HFFc6 (cell line): ENCODE measurements around the gene PTPRD. TPM values are rescaled to one million over a fixed set of nuclear protein-coding genes. Genes with fewer than 3 reads are reported as not detected.

ENCODE experiments used
- DNase-seq: peaks from one replicate; pipeline ENCODE4 v3.0.0-alpha.2; 2018
- H3K27ac Mint-ChIP-seq: 2 replicates; pipeline ENCODE4 v1.8.0; 2020; ENCODE audit warnings: mild to moderate bottlenecking, mixed read lengths
- H3K27me3 Mint-ChIP-seq: 2 replicates; pipeline ENCODE4 v1.8.0; 2021; ENCODE audit warnings: mild to moderate bottlenecking, moderate library complexity, mixed read lengths; ENCODE audit not compliant: insufficient read depth
- H3K36me3 Mint-ChIP-seq: 2 replicates; pipeline ENCODE4 v1.8.0; 2021; ENCODE audit warnings: low read depth, mixed read lengths
- H3K4me1 Mint-ChIP-seq: 2 replicates; pipeline ENCODE4 v1.8.0; 2020; ENCODE audit warnings: low read depth, mixed read lengths
- H3K4me3 Mint-ChIP-seq: 2 replicates; pipeline ENCODE4 v1.8.0; 2020; ENCODE audit warnings: mild to moderate bottlenecking, moderate library complexity, mixed read lengths
- H3K9me3 Mint-ChIP-seq: 2 replicates; pipeline ENCODE4 v1.8.0; 2020; ENCODE audit warnings: mild to moderate bottlenecking, mixed read lengths
- total RNA-seq, 6 experiments: library from RNA; stranded (reverse); fragmentation: NEBNext Ultra II Directional; extraction: Animal tissue kit (Norgen Biotek cat#: 25700); gene quantifications; 2 replicates in 1 of 6; 3 replicates in 5 of 6; pipeline ENCODE4 v1.2.3, GENCODE V29; 2021
- TF ChIP-seq, protein P1 (sequence below): fragments of 200-600 bp; sonication (generic); IDR thresholded peaks from 2 replicates; pipeline ENCODE4 v1.5.0; 2021; ENCODE audit warnings: antibody characterized with exemption, mild to moderate bottlenecking

PTPRD gene
- total RNA-seq, 6 experiments from 2014 or later: not detected

DNA sequence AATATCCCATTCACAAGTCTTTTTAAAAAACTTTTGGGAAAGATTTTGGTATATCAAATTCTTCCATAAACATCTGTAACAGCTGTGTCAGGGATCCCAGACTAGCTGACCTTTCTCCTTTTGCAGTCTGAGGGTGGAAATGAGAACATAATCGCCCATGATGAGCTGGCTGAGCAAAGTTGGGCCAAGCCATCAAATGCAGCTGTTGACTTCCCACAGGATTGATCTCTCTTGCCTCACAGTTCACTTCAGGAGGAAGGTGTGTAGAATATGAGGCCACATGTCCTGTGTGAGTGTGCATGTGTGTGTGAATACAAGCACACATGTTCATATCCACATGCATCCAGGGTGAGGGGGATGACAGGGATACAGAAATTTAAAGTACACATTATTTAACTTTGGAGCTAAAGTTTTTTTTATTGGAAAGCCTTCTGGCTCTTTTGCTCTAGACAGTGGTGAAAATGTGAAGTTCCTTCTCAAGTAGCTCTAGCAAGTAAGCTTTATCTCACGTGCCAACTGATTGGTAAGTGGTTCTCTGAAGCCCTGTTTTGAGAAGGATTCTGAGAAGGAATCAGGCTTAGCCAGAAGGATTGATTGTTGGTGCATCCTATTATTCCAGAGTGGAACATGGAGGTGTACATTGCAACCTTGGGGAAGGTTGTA is 2344.5 kb downstream of the PTPRD start:
- no peak overlapping the region for H3K27ac Mint-ChIP-seq
- no peaks in the 10 kb centered on the region for H3K36me3 Mint-ChIP-seq
- TF ChIP-seq, protein P1, sequence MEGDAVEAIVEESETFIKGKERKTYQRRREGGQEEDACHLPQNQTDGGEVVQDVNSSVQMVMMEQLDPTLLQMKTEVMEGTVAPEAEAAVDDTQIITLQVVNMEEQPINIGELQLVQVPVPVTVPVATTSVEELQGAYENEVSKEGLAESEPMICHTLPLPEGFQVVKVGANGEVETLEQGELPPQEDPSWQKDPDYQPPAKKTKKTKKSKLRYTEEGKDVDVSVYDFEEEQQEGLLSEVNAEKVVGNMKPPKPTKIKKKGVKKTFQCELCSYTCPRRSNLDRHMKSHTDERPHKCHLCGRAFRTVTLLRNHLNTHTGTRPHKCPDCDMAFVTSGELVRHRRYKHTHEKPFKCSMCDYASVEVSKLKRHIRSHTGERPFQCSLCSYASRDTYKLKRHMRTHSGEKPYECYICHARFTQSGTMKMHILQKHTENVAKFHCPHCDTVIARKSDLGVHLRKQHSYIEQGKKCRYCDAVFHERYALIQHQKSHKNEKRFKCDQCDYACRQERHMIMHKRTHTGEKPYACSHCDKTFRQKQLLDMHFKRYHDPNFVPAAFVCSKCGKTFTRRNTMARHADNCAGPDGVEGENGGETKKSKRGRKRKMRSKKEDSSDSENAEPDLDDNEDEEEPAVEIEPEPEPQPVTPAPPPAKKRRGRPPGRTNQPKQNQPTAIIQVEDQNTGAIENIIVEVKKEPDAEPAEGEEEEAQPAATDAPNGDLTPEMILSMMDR: no peak
- no peaks in the 10 kb centered on the region for H3K4me1 Mint-ChIP-seq
- H3K9me3 Mint-ChIP-seq: peaks cover 37% of the 10 kb centered on the region
- no peaks in the 10 kb centered on the region for H3K27me3 Mint-ChIP-seq
- no peak overlapping the region for H3K4me3 Mint-ChIP-seq
- no peak for DNase-seq

DNA sequence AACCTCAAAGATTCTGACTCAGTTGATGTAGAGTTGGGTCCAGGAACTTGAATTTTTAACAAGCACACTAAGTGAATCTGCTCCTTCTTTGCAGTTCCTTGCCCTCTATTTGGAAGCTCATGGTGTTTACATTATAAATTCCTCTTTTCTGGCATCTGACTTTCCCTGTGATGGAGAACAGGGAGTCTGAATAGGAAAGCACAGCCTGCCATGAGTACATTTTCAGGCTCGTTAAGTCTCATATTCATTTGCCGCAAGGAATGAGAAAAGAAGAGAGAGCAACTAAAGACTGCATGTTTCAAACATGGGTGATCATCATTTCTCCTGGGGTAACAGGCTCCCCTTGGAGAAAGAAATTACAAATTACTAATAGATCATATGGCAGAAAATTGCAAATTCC is 2345.2 kb downstream of the PTPRD start:
- H3K9me3 Mint-ChIP-seq: peaks cover 42% of the 10 kb centered on the region
- H3K4me3 Mint-ChIP-seq: no peak overlapping the region
- no peaks in the 10 kb centered on the region for H3K36me3 Mint-ChIP-seq
- TF ChIP-seq, protein P1: no peak
- no peaks in the 10 kb centered on the region for H3K4me1 Mint-ChIP-seq
- H3K27me3 Mint-ChIP-seq: no peaks in the 10 kb centered on the region; the same call in 1 of the 2 replicates
- H3K27ac Mint-ChIP-seq: no peak overlapping the region
- DNase-seq: no peak

DNA sequence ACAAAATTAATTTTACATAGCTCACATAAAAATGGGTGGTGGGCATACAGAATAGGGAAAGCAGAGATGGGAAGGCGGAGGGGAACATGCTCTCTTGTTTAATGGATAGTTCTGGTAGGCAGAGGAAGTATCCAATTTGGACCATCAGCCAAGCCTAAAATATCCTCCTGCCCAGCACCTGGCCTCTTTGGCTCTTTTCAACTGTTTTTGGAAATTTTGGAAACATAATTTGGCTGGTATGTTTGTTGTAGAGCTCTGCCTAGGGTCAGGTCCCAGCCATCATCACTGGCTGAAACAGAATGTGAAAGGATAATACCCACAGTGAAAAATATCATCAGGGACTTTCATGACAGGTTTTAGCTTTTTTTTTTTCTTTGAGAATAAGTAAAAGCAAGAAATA is 2345.9 kb downstream of the PTPRD start:
- H3K9me3 Mint-ChIP-seq: peaks cover 47% of the 10 kb centered on the region
- TF ChIP-seq, protein P1: no peak
- H3K36me3 Mint-ChIP-seq: no peaks in the 10 kb centered on the region
- no peaks in the 10 kb centered on the region for H3K4me1 Mint-ChIP-seq
- no peaks in the 10 kb centered on the region; the same call in 1 of the 2 replicates for H3K27me3 Mint-ChIP-seq
- no peak overlapping the region for H3K27ac Mint-ChIP-seq
- no peak for DNase-seq
- H3K4me3 Mint-ChIP-seq: no peak overlapping the region

DNA sequence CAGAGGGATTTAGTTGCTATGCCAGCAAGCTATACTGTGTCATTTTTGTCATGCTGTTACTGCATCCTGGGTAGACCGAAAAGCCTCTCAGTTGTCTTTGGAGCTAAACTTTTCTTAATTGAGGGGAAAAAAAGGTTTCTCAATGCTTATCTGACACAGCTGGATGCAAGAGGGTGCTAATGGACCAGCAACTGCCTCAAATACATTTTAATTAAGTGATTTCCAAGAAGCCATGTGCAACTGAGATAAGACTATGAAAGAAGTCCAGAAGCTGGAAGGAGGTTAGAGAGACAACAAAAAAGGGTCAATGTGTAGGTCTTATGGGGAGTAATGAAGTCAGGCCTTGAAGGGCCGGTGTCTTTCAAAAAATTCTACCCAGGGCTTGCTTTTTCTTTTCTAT is 2347.5 kb downstream of the PTPRD start:
- TF ChIP-seq, protein P1: no peak
- Mint-ChIP-seq H3K4me1 (no peaks in the 10 kb centered on the region), H3K4me3 (no peak overlapping the region), H3K36me3 (no peaks in the 10 kb centered on the region), H3K27ac (no peak overlapping the region), H3K9me3 (peaks cover 52% of the 10 kb centered on the region), H3K27me3 (no peaks in the 10 kb centered on the region; the same call in 1 of the 2 replicates)
- DNase-seq: no peak
